ENCODE measurements around the gene SYT9.

Gene SYT9

DNA sequence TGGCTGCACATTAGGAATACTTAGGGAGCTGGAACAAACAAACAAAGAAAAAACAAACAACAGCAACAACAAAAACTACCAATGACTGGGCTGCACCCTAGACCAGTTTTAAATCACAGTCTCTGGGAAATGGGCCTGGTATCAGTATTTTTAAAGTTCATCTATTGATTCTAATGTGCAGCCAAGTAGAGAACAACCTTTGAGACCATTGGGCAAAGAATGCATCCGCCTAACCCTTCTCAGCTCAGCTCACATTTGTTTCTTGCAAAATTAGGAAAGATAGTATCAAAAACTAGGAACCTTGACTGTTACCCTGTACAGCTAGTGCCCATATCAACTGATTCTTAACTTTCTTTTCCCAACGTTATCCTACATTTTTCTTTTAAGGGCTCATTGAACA lies 5.2 kb downstream of the SYT9 start:
- FAIRE-seq (no peak), DNase-seq (ENCODE audit: insufficient read length, low spot score) (no peak)
- TF ChIP-seq POLR2A (IDR thresholded peaks at IDR 0.05; ENCODE audit: low read depth, low read length): no peak

- no peak for TF ChIP-seq POLR2A (IDR thresholded peaks at IDR 0.05; ENCODE audit: low read depth, low read length)
- DNase-seq (ENCODE audit: insufficient read length, low spot score): no peak
- FAIRE-seq: no peak
These were observed 6.0 kb downstream of the SYT9 start for GRCh38 chr11:7257724-7258123.

DNA sequence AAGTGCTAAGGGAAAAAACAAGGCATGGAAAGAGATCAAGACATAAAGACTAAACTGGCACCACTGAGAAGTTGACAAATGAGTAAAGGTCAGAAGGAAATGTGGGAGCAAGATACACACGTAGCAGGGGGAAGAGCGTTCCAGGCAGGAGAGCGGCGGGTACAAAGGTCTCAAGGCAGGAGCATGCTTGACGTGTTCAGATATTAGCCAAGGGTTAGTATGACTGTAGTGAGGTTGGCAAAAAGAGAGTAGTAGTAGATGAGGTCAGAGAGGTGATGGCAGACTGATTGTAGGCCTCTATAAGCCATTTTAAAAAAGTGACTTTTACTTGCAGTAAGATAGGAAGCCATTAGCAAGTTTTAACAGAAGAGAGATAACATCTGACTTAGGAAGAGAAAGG lies 9.9 kb downstream of the SYT9 start:
- no peak for TF ChIP-seq POLR2A (IDR thresholded peaks at IDR 0.05; ENCODE audit: low read depth, low read length)
- FAIRE-seq (no peak), DNase-seq (ENCODE audit: insufficient read length, low spot score) (no peak)

GRCh38 chr11:7262672-7263071 lies 11.0 kb downstream of the SYT9 start:
- FAIRE-seq: no peak
- no peak for TF ChIP-seq POLR2A (IDR thresholded peaks at IDR 0.05; ENCODE audit: low read depth, low read length)
- no peak for DNase-seq (ENCODE audit: insufficient read length, low spot score)

DNA sequence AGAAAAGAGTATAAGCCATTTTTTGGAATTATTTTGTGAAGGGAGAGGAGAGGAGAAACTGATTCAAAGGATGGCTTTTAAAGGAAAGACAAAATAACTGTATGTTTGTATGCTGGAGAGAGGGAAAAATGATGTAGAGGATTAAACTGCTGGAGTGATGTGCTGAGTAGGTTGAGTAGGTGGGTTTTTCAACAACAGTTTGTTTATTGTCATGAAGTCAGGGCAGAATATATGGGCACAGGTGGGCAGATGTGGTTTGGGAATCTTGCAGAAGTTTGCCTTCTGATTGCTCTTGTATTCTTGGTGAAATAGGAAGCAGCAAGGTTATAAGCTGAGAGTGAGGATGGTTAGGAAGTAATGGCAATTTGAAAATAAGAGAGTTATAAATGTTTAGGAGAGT lies 12.1 kb downstream of the SYT9 start:
- DNase-seq (ENCODE audit: insufficient read length, low spot score): no peak
- FAIRE-seq: no peak
- TF ChIP-seq POLR2A (IDR thresholded peaks at IDR 0.05; ENCODE audit: low read depth, low read length): no peak

DNA sequence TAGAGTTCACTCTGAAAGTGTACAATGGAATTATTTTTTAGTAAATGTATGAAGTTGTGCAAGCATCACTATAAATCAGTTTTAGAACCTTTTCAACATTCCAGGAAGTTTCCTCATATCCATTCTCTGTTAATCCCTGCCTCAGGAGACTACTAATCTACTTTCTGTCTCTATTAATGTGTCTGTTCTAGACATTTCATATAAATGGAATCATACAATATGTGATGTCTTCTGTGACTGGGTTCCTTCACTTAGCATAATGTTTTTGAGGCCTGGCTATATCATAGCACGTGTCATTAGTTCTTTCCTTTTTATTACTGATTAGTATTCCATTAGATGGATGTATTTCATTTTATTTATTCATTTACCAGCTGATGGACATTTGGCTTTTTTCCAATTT lies 17.1 kb downstream of the SYT9 start:
- DNase-seq (ENCODE audit: insufficient read length, low spot score): no peak
- no peak for TF ChIP-seq POLR2A (IDR thresholded peaks at IDR 0.05; ENCODE audit: low read depth, low read length)
- FAIRE-seq: no peak

- no peak for DNase-seq (ENCODE audit: insufficient read length, low spot score)
- no peak for FAIRE-seq
- no peak for TF ChIP-seq POLR2A (IDR thresholded peaks at IDR 0.05; ENCODE audit: low read depth, low read length)
These were observed 18.6 kb downstream of the SYT9 start for GRCh38 chr11:7270233-7270865.

DNA sequence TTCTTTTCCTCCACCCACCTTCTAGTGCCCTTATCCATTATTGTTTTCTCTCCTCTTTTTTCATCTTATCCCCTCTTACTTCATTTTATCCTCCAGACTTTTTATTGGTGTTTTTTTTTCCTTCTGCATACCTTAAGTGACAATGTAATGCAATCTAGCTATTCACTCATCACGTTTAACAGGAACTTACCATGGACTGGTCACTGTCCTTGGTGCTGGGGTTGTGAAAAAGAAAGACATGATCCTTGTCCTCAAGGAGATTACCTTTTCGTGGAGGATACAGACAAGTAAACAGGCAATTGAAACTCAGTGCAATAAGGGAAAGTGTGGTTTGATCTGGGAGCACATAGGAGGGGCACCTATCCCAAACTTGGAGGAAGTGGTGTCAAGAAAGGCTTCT lies 20.7 kb downstream of the SYT9 start:
- FAIRE-seq (peak; percentile 43), DNase-seq (ENCODE audit: insufficient read length, low spot score) (no peak)

GRCh38 chr11:7275133-7275532 lies 23.4 kb downstream of the SYT9 start:
- TF ChIP-seq POLR2A (IDR thresholded peaks at IDR 0.05; ENCODE audit: low read depth, low read length): no peak
- DNase-seq (ENCODE audit: insufficient read length, low spot score): no peak
- FAIRE-seq: no peak

More for the DNA sequence above, 20.7 kb downstream of the SYT9 start:
- no peak for TF ChIP-seq POLR2A (IDR thresholded peaks at IDR 0.05; ENCODE audit: low read depth, low read length)

DNA sequence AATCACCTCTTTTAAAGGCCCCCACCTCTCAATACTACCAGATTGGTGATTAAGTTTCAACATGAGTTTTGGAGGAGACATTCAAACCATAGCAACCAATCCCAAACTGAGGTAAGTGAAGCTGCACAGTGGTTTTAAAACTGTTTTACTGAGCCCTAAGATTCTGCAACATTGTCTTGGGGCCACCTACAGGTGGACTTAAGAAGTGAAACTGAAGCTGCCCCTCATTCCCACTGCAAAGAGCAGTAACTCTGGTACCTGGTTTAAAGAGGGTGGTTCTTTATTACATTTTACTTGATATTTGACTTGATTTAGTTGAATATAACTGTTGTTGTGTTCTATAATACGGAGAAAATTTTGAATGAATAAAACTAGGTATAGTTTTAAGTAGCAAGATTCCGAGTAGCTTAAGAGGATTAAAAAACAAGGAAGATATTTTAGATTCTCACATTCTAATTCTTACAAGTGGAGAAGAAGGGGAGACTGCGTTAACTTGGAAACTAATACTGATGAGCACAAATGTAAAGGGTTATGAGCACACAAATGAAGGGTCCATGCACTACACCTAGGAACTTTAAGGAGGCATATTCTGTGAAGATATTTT lies 26.7 kb downstream of the SYT9 start:
- DNase-seq (ENCODE audit: insufficient read length, low spot score) (peak; percentile 23), FAIRE-seq (peak; percentile 45)
- no peak for TF ChIP-seq POLR2A (IDR thresholded peaks at IDR 0.05; ENCODE audit: low read depth, low read length)

- DNase-seq (ENCODE audit: insufficient read length, low spot score) (no peak), FAIRE-seq (no peak)
- no peak for TF ChIP-seq POLR2A (IDR thresholded peaks at IDR 0.05; ENCODE audit: low read depth, low read length)
These were observed 28.0 kb downstream of the SYT9 start for GRCh38 chr11:7279676-7280075.

DNA sequence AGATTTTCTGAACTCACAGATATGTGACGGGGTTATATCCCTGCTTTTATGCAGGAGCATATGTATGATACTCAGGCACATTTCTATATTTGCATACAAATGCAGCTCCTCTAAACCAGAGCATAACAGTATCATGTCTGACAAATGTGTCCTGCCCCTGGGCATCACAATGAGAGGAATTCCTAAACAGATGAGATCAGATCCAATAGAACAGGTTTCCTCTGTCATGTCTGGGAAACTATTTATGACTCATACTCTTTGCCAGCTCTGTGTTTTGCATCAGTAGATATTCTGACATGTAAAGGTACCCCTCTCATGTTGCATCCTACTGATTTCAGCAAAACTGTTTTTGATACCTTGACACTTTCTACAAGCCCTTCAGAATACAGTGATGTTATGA lies 29.4 kb downstream of the SYT9 start:
- DNase-seq (ENCODE audit: insufficient read length, low spot score) (no peak), FAIRE-seq (peak; percentile 60)
- no peak for TF ChIP-seq POLR2A (IDR thresholded peaks at IDR 0.05; ENCODE audit: low read depth, low read length)

DNA sequence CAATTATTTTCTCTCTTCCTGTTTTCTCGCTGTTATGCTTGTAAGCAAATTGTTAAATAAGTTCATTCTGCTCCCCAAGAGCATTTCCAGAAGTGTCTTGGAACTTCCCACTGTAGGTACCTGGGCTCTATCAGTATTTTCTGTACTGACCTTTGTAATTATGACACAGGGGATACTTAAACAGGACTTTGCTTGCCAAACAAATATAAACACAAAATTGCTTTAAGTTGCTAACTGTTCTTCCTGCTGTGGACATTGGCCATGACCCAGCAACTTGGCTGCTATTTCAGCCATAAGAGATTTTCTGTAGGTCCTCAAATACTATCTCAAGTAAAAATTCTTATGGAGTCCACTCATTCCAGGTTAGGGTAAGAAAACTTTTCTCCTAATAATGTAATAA lies 30.1 kb downstream of the SYT9 start:
- FAIRE-seq (no peak), DNase-seq (ENCODE audit: insufficient read length, low spot score) (no peak)
- no peak for TF ChIP-seq POLR2A (IDR thresholded peaks at IDR 0.05; ENCODE audit: low read depth, low read length)

DNA sequence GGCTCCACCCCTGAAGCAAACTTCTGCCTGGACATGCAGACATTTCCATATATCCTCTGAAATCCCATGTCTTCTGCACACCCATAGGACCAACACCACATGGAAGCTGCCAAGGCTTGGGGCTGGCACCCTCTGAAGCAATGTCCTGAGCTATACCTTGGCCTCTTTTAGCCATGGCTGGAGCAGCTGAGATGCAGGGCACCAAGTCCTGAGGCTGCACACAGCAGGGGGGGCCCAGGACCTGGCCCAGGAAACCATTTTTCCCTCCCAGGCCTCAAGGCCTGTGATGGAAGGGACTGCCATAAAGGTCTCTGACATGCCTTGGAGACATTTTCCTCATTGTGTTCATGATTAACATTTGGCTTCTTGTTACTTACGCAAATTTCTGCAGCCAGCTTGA lies 34.5 kb downstream of the SYT9 start:
- TF ChIP-seq POLR2A (IDR thresholded peaks at IDR 0.05; ENCODE audit: low read depth, low read length): no peak

DNA sequence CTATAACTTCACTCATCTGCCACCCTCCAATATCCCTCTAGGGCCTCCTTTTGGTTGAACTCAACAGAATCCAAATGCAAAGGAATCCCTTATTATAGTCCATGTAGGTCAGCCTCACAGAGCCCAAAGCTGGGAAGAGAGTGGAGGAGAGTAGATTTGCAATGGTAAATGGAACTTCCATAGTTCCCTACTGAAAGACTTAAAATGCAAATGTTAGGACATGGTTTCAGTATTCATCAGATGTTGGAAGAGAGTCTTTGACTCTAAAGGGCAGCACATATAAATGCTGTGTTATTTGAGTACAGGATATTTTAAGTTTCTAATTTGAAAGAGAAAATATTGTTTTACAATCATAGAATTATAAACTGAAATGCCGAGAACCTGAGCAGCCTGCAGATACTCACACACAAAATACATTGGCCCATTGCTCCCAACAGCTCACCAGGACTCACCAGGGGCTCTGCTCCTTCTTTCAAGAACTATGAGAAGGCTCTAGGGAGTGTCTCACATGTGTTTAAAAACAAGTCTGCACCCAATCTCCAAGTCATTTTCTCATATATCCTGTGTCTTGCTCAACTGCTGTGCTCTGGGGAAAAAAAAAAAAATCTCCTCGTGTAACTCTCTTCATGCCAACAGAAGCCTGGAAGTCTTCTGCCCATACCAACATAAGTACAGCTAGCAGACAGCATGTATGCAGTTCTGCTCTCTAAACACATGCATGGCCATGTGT lies 39.6 kb downstream of the SYT9 start:
- FAIRE-seq (no peak), DNase-seq (ENCODE audit: insufficient read length, low spot score) (no peak)
- TF ChIP-seq POLR2A (IDR thresholded peaks at IDR 0.05; ENCODE audit: low read depth, low read length): no peak

More for the DNA sequence above, 34.5 kb downstream of the SYT9 start:
- DNase-seq (ENCODE audit: insufficient read length, low spot score) (no peak), FAIRE-seq (no peak)

Data from H54 (cell line).